Fibroblast of skin of left quadriceps (primary cell): ENCODE results near the gene CORO7.
"Not testable (repeated sequence)": the region's sequence is repeated elsewhere in the genome, so short reads cannot be mapped to it uniquely, and the experiment has no call there.

Source experiments
- DNase-seq, 2 experiments: peaks; one replicate each; pipeline ENCODE4 v3.0.0-alpha.2; 2013; ENCODE audit warnings: low read depth in 2 of 2

Gene CORO7

GRCh38 chr16:4338125-4338582 is 78.2 kb downstream of the CORO7 start:
- no peak for DNase-seq

GRCh38 chr16:4337540-4338088 is 78.8 kb downstream of the CORO7 start:
- no peak for DNase-seq

GRCh38 chr16:4336701-4337539 is 79.5 kb downstream of the CORO7 start:
- no peak for DNase-seq

- DNase-seq: no peak
These were observed 81.5 kb downstream of the CORO7 start for GRCh38 chr16:4334724-4335495.

- not testable (repeated sequence) for DNase-seq
These were observed 82.7 kb downstream of the CORO7 start for GRCh38 chr16:4333714-4334113.

GRCh38 chr16:4333308-4333638 is 83.1 kb downstream of the CORO7 start:
- no peak for DNase-seq

GRCh38 chr16:4332623-4333307 is 83.6 kb downstream of the CORO7 start:
- no peak for DNase-seq

- DNase-seq: no peak
These were observed 84.3 kb downstream of the CORO7 start for GRCh38 chr16:4332083-4332482.

GRCh38 chr16:4330277-4330874 is 86.0 kb downstream of the CORO7 start:
- DNase-seq: no peak

- no peak for DNase-seq
These were observed 87.3 kb downstream of the CORO7 start for GRCh38 chr16:4328782-4329775.

- DNase-seq: peak in 1 of 2 experiments; percentile 51
These were observed 88.2 kb downstream of the CORO7 start for GRCh38 chr16:4328046-4328781.

GRCh38 chr16:4327386-4328045 is 88.9 kb downstream of the CORO7 start:
- DNase-seq: no peak

- DNase-seq: no peak
These were observed 91.1 kb downstream of the CORO7 start for GRCh38 chr16:4325253-4325758.

- no peak for DNase-seq
These were observed 91.7 kb downstream of the CORO7 start for GRCh38 chr16:4324492-4325252.

- no peak for DNase-seq
These were observed 92.4 kb downstream of the CORO7 start for GRCh38 chr16:4323845-4324488.

GRCh38 chr16:4323071-4323844 is 93.1 kb downstream of the CORO7 start:
- no peak for DNase-seq
